Ovary (tissue), 9 donors: Measurements from ENCODE around the gene CHCHD6. TPM values are rescaled to one million over a fixed set of nuclear protein-coding genes. Genes with fewer than 3 reads are reported as not detected.

Experiments used
- DNase-seq, 5 donors: peaks; one replicate each; pipeline ENCODE4 v3.0.0-alpha.2; 2019 to 2020
- H3K27ac ChIP-seq, 2 donors: fragments of 200-600 bp; one replicate each; pipeline versions ENCODE4 v1.5.1 to v1.8.0; 2019 to 2022
- H3K27me3 ChIP-seq: fragments of 200-600 bp; one replicate; pipeline ENCODE4 v1.8.0; 2022
- H3K36me3 ChIP-seq: fragments of 200-600 bp; sonication (generic); one replicate; pipeline ENCODE4 v1.5.1; 2019
- H3K4me1 ChIP-seq: one replicate; pipeline ENCODE4 v1.8.1; 2013; ENCODE audit warnings: mild to moderate bottlenecking, moderate library complexity; ENCODE audit not compliant: insufficient read depth
- H3K4me3 ChIP-seq: fragments of 200-600 bp; sonication (generic); one replicate; pipeline ENCODE4 v1.5.1; 2017
- H3K9me3 ChIP-seq, 2 donors: fragments of 200-600 bp in 1 of 2; sonication (generic) in 1 of 2; one replicate each; pipeline versions ENCODE4 v1.5.1 to v1.8.1; 2013 to 2019; ENCODE audit warnings: mild to moderate bottlenecking in 1 of 2, moderate library complexity in 1 of 2
- CTCF ChIP-seq, 3 donors: fragments of 450-650 bp in 2 of 3; fragments of 200-600 bp in 1 of 3; IDR thresholded peaks; one replicate each; pipeline versions ENCODE4 v1.5.1 to v1.8.0; 2016 to 2022; ENCODE audit warnings: antibody characterized with exemption in 3 of 3, mild to moderate bottlenecking in 1 of 3
- EP300 ChIP-seq: sonication (generic); formaldehyde crosslinking; IDR thresholded peaks from one replicate; pipeline ENCODE4 v1.6.1; 2017; ENCODE audit warnings: antibody characterized with exemption
- POLR2A ChIP-seq: fragments of 450-650 bp; IDR thresholded peaks from one replicate; pipeline ENCODE4 v1.6.1; 2017; ENCODE audit warnings: antibody characterized with exemption, mild to moderate bottlenecking, moderate library complexity
- WGBS, 3 donors: extraction: QIAGEN DNeasy Blood & Tissue Kit in 1 of 3; methylation state at CpG; one replicate each; pipeline versions ENCODE4 v1.1.5 to v1.1.7; 2013 to 2017; 5-methylcytosine and 5-hydroxymethylcytosine counted together
- intact Hi-C, 4 donors: fragments of 100-400 bp; cut with DNase I; formaldehyde crosslinking; loops; one replicate each; pipeline versions ENCODE4 v1.11.0 to v1.15.1; 2022 to 2023
- polyA plus RNA-seq, 2 donors: library from polyadenylated mRNA; stranded (reverse); fragments of 200-250 nt in 1 of 2; fragments of 350-450 nt in 1 of 2; fragmentation: Illumina TruSeq in 1 of 2; extraction: RNeasy Lipid Tissue Mini Kit (QIAGEN cat#74804) in 1 of 2; gene quantifications; one replicate each; pipeline ENCODE4 v1.2.3, GENCODE V29; 2013 to 2014
- total RNA-seq, 7 donors: library from RNA; depleted of rRNA in 2 of 7; stranded (reverse); fragments of >200 nt in 2 of 7; fragmentation: NEBNext Ultra II Directional in 3 of 7; extraction: Animal tissue kit (Norgen Biotek cat#: 25700) in 3 of 7; gene quantifications; one replicate each; pipeline versions ENCODE4 v1.1.0 to v1.2.4, GENCODE V29; 2016 to 2023
- donor health status: DM: no; HTN: no; CAD: no; lungs with moderate emphysema.
- donor health status: DM: no; HTN: no; CAD: no.
- donor health status: Bipolar disorder and iron deficiency.
- donor health status: DM: yes; HTN: yes; CAD: no.
- donor health status: DM: no; HTN: no; CAD: no.
- donor health status: DM: yes; HTN: yes; CAD: no.

Gene CHCHD6
- total and polyA plus RNA-seq, 9 donors: 8.5 to 24.6 (median 19.5) TPM

DNA sequence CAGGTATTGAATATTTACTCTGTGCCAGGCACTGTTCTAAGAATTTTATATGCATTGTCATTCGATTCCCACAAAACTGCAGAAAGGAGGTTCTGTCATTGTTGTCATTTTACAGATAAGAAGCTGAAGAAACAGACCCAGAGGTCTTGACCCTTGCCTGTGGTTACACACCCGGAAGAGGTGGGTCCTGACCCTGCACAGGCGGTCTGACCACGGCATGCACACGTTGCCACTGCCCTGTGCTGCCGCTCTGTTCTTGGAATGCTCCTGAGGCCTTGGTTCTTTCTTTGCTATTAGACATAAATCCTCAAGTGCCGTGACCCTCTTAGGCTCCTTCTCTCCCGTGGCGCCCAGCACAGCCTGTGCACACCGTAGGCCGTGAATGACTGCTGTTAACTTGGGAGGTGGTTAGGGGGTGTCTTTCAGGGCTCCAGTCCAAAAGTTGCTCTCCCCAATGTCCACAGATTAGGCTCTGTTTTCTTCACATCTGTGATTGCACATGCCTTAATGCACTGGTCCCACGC is 204.8 kb downstream of the CHCHD6 start:
- H3K4me1 ChIP-seq: no peaks in the 10 kb centered on the region
- no peaks in the 10 kb centered on the region for H3K9me3 ChIP-seq
- no peak overlapping the region for H3K27ac ChIP-seq
- 79 to 85% (median 82%) methylated on average over 12 of the region's 12 CpGs for WGBS, 3 donors
- TF ChIP-seq EP300: no peak
- no peak for TF ChIP-seq CTCF (IDR thresholded peaks at IDR 0.05)
- TF ChIP-seq POLR2A: no peak
- no peak overlapping the region for H3K4me3 ChIP-seq
- no peak for DNase-seq
- H3K36me3 ChIP-seq: no peaks in the 10 kb centered on the region
- intact Hi-C loops: no loop called here
- no peaks in the 10 kb centered on the region for H3K27me3 ChIP-seq

- WGBS, 3 donors: 94 to 98% (median 96%) methylated on average over 3 of the region's 3 CpGs
These were observed 206.2 kb downstream of the CHCHD6 start for GRCh38 chr3:126910231-126910630.

DNA sequence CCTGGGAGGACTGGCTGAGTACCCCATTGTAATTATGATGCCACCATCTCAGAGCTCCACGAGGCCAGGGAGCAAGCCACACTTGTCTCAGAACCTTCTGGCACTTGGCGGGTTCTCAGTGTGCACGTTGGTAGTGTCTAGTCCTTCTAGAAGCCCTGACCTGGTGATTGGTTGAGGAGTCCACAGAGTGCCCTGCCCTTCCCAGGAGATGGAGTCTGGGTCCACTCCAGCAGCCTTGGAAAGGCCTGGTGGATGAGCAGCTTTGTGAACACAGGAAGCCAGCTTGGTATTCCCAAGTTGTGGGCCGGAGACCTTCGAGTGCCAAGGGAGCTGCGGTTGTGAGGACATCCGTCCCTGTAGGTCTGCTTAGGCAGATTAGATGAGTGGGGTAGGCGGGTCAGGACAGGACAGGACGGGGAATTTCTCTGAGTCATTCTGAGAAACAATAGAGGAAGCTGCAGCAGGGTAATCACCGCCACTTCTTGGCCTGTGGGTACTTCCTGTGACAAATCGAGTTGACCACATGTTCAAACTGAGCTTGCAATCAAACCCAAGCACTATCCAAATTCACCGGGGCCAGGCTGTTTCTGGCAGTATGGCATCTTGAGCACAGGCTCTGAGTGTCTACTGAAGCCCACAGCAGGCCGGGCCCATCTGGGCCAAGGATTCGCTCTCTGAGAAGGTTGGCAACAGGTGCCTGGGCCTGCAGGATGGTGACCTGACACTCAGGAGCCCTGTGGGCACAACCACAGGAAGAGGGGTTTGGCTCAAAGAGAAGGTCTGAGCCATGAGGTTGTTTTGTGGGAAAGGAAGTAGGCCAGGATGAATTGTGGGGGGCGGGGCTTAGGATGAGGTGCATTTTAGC is 207.4 kb downstream of the CHCHD6 start:
- intact Hi-C loops: no loop called here
- Histone ChIP-seq H3K27ac (no peak overlapping the region), H3K4me1 (no peaks in the 10 kb centered on the region), H3K9me3 (no peaks in the 10 kb centered on the region), H3K4me3 (no peak overlapping the region), H3K36me3 (no peaks in the 10 kb centered on the region), H3K27me3 (no peaks in the 10 kb centered on the region)
- no peak for DNase-seq
- TF ChIP-seq EP300 (no peak), POLR2A (no peak), CTCF (IDR thresholded peaks at IDR 0.05) (no peak)
- 87 to 91% (median 87%) methylated on average over 15 of the region's 15 CpGs for WGBS, 3 donors

More at GRCh38 chr3:126910231-126910630, 206.2 kb downstream of the CHCHD6 start:
- no peaks in the 10 kb centered on the region for H3K36me3 ChIP-seq
- no peak for DNase-seq
- H3K27ac ChIP-seq: no peak overlapping the region
- H3K27me3 ChIP-seq: no peaks in the 10 kb centered on the region
- H3K4me1 ChIP-seq: no peaks in the 10 kb centered on the region
- TF ChIP-seq POLR2A: no peak
- TF ChIP-seq CTCF (IDR thresholded peaks at IDR 0.05): no peak
- TF ChIP-seq EP300: no peak
- H3K4me3 ChIP-seq: no peak overlapping the region
- intact Hi-C loops: no loop called here
- no peaks in the 10 kb centered on the region for H3K9me3 ChIP-seq

GRCh38 chr3:126912027-126912422 is 208.0 kb downstream of the CHCHD6 start:
- no peaks in the 10 kb centered on the region for H3K4me1 ChIP-seq
- WGBS, 3 donors: 92 to 94% (median 92%) methylated on average over 9 of the region's 9 CpGs
- no peaks in the 10 kb centered on the region for H3K27me3 ChIP-seq
- no peaks in the 10 kb centered on the region for H3K36me3 ChIP-seq
- TF ChIP-seq POLR2A: no peak
- TF ChIP-seq EP300: no peak
- H3K9me3 ChIP-seq: no peaks in the 10 kb centered on the region
- intact Hi-C loops: no loop called here
- H3K27ac ChIP-seq: no peak overlapping the region
- H3K4me3 ChIP-seq: no peak overlapping the region
- DNase-seq: no peak
